Measurements from ENCODE around the gene SRCAP.

GRCh38 chr16:30700971-30701370 lies 2.0 kb downstream of the SRCAP start:
- no peak for TF ChIP-seq EZH2phosphoT487 (IDR thresholded peaks at IDR 0.05; ENCODE audit: low read depth, severe bottlenecking, unreplicated experiment)
- TF ChIP-seq EZH2 (IDR thresholded peaks at IDR 0.05; ENCODE audit: borderline replicate concordance) = no peak
- TF ChIP-seq, protein P1, sequence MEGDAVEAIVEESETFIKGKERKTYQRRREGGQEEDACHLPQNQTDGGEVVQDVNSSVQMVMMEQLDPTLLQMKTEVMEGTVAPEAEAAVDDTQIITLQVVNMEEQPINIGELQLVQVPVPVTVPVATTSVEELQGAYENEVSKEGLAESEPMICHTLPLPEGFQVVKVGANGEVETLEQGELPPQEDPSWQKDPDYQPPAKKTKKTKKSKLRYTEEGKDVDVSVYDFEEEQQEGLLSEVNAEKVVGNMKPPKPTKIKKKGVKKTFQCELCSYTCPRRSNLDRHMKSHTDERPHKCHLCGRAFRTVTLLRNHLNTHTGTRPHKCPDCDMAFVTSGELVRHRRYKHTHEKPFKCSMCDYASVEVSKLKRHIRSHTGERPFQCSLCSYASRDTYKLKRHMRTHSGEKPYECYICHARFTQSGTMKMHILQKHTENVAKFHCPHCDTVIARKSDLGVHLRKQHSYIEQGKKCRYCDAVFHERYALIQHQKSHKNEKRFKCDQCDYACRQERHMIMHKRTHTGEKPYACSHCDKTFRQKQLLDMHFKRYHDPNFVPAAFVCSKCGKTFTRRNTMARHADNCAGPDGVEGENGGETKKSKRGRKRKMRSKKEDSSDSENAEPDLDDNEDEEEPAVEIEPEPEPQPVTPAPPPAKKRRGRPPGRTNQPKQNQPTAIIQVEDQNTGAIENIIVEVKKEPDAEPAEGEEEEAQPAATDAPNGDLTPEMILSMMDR (IDR thresholded peaks at IDR 0.05; ENCODE audit: poor library complexity) = no peak

Measured in hepatocyte (in vitro differentiated cells).